ENCODE measurements around the gene TXNRD2.

DNA sequence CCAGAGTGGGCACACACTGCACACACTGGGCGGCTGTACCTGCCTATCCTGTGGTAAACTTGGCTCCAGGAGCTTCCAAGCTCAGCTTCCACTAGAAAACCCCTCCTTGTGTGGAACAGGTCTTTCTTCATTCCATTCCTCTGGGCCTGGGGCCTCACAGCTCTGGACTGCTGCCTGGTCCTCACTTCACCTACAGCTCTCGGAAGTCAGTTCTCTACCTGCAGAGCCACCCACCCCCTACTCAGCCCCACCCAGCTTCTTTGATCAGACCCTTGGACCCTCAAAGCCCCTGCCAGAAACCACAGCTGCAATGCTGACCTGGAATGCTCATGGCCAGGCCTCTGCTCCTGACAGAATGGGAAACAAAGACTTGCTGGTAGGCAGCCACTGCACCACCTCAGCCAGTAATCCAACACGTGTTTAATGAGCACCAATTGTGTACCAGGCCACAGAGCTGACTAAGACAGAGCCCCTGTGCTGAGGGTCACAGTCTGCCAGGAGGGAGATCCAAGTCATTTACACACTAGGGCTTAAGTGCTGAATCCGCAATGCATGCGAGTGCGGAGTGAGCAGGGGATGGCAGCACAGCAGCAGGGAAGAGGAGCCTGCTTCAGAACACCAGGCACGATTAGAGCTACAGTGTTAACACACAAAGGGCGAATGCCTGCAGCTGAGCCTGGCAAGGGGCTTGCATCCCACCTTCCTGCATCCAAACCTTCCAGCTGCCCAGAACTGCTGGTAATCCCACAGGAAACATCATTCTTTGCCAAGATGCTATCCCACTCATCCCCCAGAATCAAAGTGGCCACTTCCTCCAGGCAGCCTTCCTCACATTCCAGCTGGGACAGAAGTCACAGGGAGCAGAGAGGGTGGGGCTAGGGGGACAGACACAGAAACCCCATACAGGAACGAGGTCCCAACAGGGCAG lies 91.5 kb downstream of the TXNRD2 start:
- TF ChIP-seq POLR2AphosphoS5 (IDR thresholded peaks at IDR 0.05) (no peak), POLR2A (IDR thresholded peaks at IDR 0.05) (no peak), EP300 (IDR thresholded peaks at IDR 0.05) (no peak)
- TF ChIP-seq, protein P1, sequence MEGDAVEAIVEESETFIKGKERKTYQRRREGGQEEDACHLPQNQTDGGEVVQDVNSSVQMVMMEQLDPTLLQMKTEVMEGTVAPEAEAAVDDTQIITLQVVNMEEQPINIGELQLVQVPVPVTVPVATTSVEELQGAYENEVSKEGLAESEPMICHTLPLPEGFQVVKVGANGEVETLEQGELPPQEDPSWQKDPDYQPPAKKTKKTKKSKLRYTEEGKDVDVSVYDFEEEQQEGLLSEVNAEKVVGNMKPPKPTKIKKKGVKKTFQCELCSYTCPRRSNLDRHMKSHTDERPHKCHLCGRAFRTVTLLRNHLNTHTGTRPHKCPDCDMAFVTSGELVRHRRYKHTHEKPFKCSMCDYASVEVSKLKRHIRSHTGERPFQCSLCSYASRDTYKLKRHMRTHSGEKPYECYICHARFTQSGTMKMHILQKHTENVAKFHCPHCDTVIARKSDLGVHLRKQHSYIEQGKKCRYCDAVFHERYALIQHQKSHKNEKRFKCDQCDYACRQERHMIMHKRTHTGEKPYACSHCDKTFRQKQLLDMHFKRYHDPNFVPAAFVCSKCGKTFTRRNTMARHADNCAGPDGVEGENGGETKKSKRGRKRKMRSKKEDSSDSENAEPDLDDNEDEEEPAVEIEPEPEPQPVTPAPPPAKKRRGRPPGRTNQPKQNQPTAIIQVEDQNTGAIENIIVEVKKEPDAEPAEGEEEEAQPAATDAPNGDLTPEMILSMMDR (IDR thresholded peaks at IDR 0.05) = no peak
